NCI-H2107 treated with DMSO at 0.1 percent for 48 hours (cell line): Measurements from ENCODE around the gene FBXL19.

ENCODE experiments used
- DNase-seq: peaks from one replicate; lab custom pipeline; 2025; ENCODE audit not compliant: unreplicated experiment; lab: John Stamatoyannopoulos, UW

The FBXL19 gene

DNA sequence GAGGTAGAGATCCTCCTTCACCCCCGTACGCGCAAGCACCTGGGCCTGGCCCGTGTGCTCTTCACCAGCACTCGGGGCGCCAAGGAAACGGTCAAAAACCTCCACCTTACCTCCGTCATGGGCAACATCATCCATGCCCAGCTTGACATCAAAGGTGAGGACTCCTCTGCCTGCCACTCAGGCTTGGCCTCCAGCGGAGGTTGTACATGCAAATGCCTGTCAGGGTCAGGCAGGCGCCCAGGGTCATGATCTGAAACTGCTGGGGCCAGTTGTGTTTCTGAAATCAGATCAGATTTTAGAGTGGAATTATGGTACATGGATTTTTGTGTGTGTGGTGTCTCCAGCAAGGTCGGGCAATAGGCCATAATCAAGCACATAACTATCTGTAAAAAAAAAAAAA, 38.0 kb downstream of the FBXL19 start:
- no peak for DNase-seq

DNA sequence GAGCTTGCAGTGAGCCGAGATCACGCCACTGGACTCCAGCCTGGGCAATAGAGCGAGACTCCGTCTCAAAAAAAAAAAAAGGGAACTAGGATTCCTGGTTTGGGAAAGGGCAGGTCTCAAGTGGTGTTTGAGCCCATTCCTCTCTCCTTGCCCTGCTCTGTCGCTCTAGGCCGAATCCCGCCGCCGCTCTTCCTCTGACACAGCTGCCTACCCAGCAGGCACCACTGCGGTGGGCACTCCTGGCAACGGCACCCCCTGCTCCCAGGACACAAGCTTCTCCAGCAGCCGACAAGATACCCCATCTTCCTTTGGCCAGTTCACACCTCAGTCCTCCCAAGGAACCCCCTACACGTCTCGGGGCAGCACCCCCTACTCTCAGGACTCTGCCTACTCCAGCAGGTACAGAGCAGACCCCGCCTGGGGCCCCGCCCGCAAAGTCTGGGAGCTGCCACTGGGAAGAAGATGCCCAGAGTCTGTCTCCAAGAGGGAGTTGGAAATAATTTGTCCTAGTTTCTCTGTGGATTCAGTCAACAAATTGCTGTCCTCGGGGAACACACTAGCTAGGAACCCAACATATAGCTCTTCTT, 40.6 kb downstream of the FBXL19 start:
- DNase-seq = no peak

DNA sequence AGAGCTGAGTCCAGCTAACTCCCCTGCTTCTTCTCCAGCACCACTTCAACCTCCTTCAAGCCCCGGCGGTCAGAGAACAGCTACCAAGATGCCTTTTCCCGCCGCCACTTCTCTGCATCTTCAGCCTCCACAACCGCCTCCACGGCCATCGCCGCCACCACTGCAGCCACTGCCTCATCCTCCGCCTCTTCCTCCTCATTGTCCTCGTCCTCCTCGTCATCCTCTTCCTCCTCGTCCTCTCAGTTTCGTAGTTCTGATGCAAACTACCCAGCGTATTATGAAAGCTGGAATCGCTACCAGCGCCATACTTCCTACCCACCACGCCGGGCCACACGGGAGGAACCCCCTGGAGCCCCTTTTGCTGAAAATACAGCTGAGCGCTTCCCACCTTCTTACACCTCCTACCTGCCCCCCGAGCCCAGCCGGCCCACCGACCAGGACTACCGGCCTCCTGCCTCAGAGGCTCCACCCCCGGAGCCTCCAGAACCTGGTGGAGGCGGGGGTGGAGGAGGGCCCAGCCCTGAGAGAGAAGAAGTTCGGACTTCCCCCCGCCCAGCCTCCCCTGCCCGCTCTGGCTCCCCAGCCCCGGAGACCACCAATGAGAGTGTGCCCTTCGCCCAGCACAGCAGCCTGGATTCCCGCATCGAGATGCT, 41.3 kb downstream of the FBXL19 start:
- no peak for DNase-seq

DNA sequence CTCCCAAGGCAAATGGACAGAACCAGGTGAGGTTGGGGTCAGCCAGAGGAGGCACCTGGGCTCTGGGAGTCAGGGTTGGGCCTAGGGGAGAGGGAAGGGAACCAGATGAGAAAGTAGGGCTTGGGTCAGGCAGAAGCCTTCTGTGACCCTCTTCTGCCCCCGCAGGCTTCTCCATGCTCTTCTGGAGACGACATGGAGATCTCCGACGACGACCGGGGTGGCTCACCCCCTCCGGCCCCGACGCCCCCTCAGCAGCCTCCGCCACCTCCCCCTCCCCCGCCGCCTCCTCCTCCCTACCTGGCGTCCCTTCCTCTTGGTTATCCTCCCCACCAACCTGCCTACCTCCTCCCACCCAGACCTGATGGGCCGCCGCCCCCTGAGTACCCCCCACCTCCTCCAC, 42.1 kb downstream of the FBXL19 start:
- DNase-seq = no peak

DNA sequence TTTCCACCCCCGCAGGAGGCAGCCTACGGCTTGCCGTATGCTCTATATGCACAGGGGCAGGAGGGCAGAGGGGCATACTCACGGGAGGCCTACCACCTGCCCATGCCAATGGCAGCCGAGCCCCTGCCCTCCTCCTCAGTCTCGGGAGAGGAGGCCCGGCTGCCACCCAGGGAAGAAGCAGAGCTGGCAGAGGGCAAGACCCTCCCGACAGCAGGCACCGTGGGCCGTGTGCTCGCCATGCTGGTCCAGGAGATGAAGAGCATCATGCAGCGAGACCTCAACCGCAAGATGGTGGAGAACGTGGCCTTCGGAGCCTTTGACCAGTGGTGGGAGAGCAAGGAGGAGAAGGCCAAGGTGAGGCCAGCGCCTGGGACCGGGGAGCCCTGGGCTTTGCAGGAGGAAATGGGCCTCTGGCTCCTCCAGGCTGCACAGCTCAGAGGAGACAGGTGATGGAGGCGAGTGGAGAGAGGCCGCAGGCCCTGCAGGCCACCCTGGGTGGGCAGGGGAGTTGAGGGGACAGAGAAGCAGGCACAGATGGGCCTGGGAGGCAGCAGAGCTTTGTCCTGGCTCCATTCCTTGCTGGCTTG, 42.8 kb downstream of the FBXL19 start:
- no peak for DNase-seq

DNA sequence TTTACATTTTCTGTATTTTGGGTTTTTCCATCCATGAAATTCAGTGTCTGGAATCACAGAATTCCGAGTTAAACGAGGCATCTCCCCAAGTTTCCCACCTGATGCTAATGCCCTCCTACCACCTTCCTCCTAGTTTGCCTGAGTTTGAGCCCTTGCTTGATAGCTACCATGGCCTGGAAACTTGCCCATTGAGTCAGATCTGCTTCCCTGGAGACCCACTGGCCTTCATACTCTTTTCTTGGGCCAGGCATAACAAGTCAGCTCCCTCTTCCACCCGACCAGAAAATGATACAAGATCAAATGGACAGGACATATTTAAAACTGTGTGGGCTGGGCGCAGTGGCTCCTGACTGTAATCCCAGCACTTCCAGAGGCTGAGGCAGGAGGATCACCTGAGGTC, 44.4 kb downstream of the FBXL19 start:
- DNase-seq = no peak

DNA sequence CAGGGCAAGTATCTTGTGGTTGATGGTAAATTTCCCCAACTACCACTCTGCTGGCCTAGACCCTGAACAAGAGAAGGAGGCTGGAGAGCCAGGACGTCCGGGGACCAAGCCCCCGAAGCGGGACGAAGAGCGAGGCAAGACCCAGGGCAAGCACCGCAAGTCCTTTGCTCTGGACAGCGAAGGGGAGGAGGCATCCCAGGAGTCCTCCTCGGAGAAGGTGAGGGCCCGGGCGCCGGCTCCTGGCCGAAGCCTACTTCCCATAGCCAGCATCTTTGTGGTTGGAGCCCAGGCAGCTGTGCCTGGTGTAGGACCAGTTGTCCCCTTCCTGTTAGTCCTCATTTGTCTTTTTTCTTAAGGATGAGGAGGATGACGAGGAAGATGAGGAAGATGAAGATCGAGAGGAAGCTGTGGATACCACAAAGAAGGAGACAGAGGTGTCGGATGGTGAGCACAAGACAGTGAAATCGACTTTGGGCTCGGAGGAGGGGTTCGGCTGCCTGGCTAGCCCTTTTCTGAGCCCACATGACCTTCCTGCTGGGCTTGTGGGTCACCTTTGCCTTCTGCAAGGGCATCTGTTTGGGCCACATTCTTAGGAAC, 46.0 kb downstream of the FBXL19 start:
- no peak for DNase-seq

DNA sequence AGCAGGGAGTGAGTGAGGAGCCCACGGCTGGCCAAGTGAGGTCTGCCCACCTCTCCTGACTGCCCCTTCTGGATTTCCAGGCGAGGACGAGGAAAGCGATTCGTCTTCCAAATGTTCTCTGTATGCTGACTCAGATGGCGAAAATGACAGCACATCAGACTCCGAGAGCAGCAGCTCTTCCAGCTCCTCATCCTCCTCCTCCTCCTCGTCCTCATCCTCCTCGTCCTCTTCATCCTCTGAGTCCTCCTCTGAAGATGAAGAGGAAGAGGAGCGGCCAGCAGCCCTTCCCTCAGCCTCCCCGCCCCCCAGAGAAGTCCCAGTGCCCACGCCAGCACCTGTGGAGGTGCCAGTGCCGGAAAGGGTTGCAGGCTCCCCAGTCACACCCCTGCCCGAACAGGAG, 47.9 kb downstream of the FBXL19 start:
- DNase-seq = no peak

DNA sequence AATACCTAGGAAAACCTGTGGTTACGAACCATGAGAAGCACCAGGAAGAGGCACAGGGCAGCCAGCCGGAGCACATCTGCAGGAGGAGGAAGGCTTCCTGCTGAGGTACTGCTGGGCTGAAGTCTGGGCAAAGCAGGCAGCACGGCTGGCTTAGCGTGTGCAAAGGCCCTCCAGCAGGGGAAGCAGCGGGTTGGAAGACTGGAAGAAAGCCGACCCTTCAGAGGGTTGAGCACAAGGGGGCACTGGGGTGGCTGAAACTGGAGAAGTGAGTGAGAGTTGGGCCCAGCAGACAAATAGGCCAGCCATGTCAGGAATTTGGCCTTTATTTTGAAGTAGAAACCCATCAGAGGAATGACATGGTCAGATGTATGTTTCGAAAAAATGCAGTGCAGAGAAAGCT, 49.5 kb downstream of the FBXL19 start:
- no peak for DNase-seq

DNA sequence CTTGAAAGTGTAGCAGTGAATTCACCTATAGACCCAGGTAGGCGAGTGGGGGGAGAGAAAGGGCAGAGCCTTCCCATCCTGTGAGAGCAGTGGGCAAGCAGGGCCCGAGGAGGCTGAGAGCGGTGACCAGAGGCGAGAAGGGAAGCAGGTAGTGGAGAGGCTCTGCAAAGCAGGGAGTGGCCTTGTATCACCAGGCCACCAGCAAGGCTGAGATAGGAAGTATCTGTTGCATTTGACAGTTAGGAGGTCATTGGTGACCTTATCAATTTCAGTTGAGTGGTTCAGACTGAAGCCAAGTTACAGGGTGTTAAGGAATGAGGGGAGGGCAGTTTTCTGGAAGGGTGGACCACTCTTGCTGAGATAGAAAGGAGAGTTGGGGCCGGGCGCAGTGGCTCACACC, 51.0 kb downstream of the FBXL19 start:
- no peak for DNase-seq

DNA sequence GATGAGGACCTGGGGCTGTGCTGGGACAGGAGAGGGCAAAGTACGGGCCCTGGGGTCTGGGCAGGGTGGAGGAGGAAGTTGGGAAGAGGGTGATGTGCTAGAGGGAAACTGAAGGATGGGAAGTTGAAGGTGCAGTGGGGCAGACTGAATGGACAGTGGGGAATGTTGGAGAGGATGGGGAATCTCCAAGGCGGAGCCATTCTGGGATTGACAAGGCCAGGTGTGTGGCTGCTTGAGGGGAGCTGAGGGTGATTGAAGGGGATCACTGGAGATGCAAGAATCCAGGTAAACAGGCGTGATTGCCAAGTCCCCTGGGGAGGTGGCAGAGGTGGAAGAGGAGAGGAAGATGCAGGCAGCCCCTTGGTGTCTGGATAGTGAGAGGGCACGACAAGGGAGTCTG, 53.1 kb downstream of the FBXL19 start:
- DNase-seq = no peak

DNA sequence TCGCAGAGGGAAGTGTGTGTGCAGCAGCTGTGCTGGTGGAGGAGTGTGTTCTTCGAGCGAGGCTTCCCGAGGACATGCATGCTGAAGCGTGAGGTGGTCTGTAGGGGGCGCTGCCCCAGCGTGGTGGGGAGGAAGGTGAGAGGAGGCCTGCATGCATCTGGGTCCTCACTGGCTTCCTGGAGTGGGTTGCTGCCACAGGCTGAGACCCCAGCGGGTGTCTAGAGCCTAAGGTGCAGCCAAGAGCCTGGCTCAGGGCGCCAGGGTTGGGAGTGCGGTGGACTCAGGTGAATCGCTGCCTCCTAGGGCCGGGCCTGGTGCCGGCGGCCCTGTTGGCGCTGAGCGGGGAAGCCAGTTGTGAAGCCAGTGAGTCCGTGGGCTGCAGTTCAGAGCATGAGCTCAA, 54.1 kb downstream of the FBXL19 start:
- DNase-seq = no peak

DNA sequence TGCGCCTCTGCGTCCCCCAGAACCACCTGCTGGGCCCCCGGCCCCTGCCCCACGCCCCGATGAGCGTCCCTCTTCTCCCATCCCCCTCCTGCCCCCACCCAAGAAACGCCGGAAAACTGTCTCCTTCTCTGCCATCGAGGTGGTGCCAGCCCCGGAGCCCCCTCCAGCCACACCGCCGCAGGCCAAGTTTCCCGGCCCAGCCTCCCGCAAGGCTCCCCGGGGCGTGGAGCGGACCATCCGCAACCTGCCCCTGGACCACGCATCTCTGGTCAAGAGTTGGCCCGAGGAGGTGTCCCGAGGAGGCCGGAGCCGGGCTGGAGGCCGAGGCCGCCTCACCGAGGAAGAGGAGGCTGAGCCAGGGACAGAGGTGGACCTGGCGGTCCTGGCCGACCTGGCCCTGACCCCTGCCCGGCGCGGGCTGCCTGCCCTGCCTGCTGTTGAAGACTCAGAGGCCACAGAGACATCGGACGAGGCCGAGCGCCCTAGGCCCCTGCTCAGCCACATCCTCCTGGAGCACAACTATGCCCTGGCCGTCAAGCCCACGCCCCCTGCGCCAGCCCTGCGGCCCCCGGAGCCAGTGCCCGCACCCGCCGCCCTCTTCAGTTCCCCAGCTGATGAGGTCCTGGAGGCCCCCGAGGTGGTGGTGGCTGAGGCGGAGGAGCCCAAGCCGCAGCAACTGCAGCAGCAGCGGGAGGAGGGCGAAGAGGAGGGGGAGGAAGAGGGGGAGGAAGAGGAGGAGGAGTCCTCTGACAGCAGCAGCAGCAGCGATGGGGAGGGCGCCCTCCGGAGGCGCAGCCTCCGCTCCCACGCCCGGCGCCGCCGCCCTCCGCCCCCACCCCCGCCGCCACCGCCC, 56.0 kb downstream of the FBXL19 start:
- DNase-seq = no peak

DNA sequence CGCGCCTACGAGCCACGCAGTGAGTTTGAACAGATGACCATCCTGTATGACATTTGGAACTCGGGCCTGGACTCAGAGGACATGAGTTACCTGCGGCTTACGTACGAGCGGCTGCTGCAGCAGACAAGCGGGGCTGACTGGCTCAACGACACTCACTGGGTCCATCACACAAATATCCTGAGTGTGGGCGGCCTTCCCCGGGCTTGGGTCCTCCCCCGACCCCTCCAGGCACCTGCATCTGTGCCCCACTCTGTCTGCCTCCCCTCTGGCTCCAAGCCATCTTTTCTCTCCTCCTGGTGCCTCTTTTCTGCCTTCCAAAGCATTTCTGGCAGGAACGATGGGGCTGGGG, 56.6 kb downstream of the FBXL19 start:
- DNase-seq = no peak

DNA sequence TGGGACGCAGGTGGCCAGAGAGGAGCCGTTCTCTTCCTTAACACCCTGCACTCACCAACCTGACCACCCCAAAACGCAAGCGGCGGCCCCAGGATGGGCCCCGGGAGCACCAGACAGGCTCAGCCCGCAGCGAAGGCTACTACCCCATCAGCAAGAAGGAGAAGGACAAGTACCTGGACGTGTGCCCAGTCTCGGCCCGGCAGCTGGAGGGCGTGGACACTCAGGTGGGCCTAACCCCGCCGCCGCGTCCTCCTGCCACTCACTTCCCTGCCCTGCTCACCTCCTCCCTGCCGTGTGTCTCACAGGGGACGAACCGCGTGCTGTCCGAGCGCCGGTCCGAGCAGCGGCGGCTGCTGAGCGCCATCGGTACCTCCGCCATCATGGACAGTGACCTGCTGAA, 57.1 kb downstream of the FBXL19 start:
- DNase-seq = no peak

DNA sequence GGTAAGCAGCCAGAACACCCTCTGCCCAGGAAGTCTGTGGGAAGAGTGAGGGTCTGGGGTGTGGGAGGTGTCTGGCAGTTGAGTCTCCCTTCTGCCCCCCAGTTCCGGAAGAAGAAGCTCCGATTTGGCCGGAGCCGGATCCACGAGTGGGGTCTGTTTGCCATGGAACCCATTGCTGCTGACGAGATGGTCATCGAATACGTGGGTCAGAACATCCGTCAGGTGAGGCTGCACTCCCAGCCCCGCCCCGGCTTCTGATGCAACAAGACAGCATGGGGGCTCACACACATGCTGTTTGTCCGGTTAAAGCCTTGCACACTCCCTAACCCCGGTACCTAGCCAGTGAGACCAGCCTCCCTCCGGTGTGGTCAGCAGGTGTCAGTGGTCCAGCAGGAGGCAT, 57.6 kb downstream of the FBXL19 start:
- no peak for DNase-seq

DNA sequence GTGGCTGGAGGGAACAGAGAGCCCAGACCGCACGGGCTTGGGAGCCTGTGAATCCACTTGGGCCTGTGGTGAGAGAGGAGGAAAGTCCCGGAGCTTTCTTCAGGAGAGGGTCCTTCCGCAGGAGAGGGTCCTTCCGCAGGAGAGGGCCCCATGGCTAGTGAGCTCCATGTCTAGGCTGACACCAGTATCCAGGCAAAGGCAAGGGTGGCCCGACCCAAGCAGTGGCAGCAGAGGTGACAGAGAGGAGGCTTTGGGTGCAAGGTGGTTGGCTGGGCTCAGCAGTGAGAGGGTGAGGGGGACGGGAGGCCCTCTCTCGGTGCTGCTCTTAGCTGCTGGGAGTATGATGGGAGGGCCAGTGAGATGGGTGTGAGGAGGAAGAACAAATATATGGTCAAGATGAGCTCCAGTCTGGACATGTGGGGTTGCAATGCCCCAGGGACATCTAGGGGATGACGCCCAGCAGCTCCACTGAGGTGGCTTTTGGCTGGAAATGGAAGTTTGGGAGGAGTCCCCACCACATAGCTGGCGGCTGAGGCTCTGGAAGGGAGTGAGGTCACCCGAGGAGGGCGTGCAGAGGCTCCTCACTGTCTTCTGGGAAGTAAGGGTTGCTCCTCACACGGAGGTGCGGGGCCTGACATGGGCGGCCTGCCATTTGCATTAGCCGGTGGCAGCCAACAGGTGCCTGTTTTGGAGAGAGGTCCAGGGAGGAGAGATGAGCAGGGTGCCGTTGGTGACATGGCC, 59.3 kb downstream of the FBXL19 start:
- DNase-seq = no peak

DNA sequence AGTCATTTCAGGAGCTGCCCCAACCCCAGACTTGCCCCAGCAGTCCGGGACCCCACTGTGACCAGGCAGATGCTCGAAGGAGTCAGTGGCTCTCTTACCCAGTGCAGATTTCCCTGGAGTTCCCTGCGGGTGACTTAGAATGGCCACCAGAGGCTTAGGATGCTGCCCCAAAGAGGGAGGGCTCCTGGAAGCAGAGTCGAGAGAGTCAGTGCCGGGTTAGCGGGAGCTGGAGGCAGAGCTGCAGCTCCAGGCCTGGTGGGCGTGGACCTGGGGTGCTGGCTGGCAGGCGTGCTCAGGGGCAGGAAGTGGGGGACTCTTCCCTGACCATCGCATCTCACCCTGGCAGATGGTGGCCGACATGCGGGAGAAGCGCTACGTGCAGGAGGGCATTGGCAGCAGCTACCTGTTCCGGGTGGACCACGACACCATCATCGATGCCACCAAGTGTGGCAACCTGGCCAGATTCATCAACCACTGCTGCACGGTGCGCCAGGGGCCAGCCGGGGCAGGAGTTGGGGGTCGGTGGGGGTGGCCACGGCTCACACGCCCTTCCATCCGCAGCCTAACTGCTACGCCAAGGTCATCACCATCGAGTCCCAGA, 60.0 kb downstream of the FBXL19 start:
- no peak for DNase-seq

DNA sequence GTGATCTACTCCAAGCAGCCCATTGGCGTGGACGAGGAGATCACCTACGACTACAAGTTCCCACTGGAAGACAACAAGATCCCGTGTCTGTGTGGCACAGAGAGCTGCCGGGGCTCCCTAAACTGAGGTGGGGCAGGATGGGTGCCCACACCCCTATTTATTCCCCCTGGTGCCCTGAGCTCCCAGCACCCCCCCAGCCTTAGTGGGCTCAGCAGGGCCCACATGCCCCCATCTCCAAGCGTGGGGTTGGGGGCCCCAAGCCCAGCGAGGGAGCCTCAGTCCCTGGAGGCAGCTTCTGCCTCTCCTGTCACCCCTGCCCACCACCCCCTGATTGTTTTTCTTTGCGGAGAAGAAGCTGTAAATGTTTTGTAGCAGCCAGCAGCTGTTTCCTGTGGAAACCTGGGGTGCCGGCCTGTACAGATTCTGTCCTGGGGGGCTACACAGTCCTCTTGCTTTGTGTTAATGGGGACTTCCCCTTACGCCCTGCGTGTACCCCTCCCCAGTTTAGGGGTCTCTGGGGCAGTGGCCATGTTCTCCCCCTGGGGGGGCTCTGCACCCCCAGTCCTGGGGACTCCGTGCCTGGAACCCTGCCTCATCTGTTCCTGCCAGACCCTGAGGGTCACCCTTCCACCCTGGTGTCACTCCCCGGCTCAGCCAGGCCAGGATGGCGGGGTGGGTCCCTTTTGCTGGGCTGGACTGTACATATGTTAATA, 60.7 kb downstream of the FBXL19 start:
- no peak for DNase-seq
